GDM1 (cell line): ENCODE measurements around the gene ADGRA1.
"Not testable (repeated sequence)": the region's sequence is repeated elsewhere in the genome, so short reads cannot be mapped to it uniquely, and the experiment has no call there.

ENCODE experiments used
- DNase-seq: peaks from one replicate; lab custom pipeline; 2025; lab: John Stamatoyannopoulos, UW

Gene ADGRA1

GRCh38 chr10:133162178-133162909 is 74.6 kb downstream of the ADGRA1 start:
- DNase-seq, result no peak

GRCh38 chr10:133162910-133163856 is 75.5 kb downstream of the ADGRA1 start:
- DNase-seq, result no peak

GRCh38 chr10:133163889-133164815 is 76.4 kb downstream of the ADGRA1 start:
- DNase-seq, result no peak

GRCh38 chr10:133164816-133165555 is 77.3 kb downstream of the ADGRA1 start:
- no peak for DNase-seq

GRCh38 chr10:133165556-133166503 is 78.1 kb downstream of the ADGRA1 start:
- DNase-seq, result no peak

- no peak for DNase-seq
Measured at GRCh38 chr10:133166504-133166827, 78.7 kb downstream of the ADGRA1 start.

GRCh38 chr10:133166828-133167692 is 79.3 kb downstream of the ADGRA1 start:
- DNase-seq, result no peak

- DNase-seq, result no peak
Measured at GRCh38 chr10:133167693-133168616, 80.2 kb downstream of the ADGRA1 start.

GRCh38 chr10:133168617-133169031 is 80.9 kb downstream of the ADGRA1 start:
- no peak for DNase-seq

GRCh38 chr10:133169173-133169947 is 81.6 kb downstream of the ADGRA1 start:
- no peak for DNase-seq

GRCh38 chr10:133170092-133170491 is 82.4 kb downstream of the ADGRA1 start:
- no peak for DNase-seq

- no peak for DNase-seq
Measured at GRCh38 chr10:133173860-133174640, 86.3 kb downstream of the ADGRA1 start.

GRCh38 chr10:133174689-133175263 is 87.1 kb downstream of the ADGRA1 start:
- DNase-seq, result no peak

GRCh38 chr10:133175624-133176023 is 87.9 kb downstream of the ADGRA1 start:
- DNase-seq, result not testable (repeated sequence)

- DNase-seq, result no peak
Measured at GRCh38 chr10:133176546-133176945, 88.8 kb downstream of the ADGRA1 start.
